ENCODE results near the gene NRG3.

DNA sequence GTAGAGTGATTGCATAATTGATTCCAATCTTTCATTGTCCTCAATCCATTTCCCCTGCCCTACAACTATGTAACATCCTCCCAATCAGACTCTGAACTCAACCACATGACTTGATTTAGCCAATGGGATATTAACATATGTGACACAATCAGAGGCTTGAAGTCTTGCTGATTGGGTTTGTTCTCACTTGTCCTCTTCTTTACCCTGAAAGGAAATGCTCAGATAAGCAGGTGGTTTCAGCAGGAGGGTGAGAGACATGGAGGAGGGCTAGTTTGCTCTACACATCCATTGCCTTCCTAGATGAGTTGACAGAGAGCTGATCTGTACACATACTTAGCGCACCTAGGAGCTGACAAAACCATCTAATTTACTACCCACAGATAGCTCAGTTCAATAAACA is 669.4 kb downstream of the NRG3 start:
- TF ChIP-seq ZFP3 (CRISPR knock-in tag; IDR thresholded peaks at IDR 0.05) (no peak), CREB5 (CRISPR knock-in tag; IDR thresholded peaks at IDR 0.05; ENCODE audit: low read depth) (no peak), CSRNP3 (CRISPR knock-in tag; IDR thresholded peaks at IDR 0.05) (no peak), ZNF70 (CRISPR knock-in tag; IDR thresholded peaks at IDR 0.05) (no peak), PATZ1 (CRISPR knock-in tag; IDR thresholded peaks at IDR 0.05; ENCODE audit: borderline replicate concordance) (no peak), POU6F1 (CRISPR knock-in tag; IDR thresholded peaks at IDR 0.05; ENCODE audit: borderline replicate concordance, low read depth) (no peak), RARB (CRISPR knock-in tag; IDR thresholded peaks at IDR 0.05) (no peak), CSDC2 (CRISPR knock-in tag; IDR thresholded peaks at IDR 0.05) (no peak), TOX (CRISPR knock-in tag; IDR thresholded peaks at IDR 0.05; ENCODE audit: borderline replicate concordance) (no peak), ZNF565 (CRISPR knock-in tag; conservative IDR thresholded peaks at IDR 0.05; ENCODE audit: low read depth) (no peak)
